Omental fat pad (tissue), 4 donors: ENCODE results near the gene ALDH1B1. TPM values are rescaled to one million over a fixed set of nuclear protein-coding genes. Genes with fewer than 3 reads are reported as not detected.

Source experiments
- ATAC-seq: fragments of 150-250 bp; one replicate; pipeline ENCODE4 v1.9.1; 2016; ENCODE audit warnings: mild to moderate bottlenecking, moderate library complexity; ENCODE audit not compliant: low FRiP score
- DNase-seq: peaks from one replicate; pipeline ENCODE4 v3.0.0-alpha.2; 2019; ENCODE audit warnings: low spot score
- CTCF ChIP-seq, 3 donors: fragments of 450-650 bp; IDR thresholded peaks; one replicate each; pipeline ENCODE4 v1.5.1; 2016 to 2017; ENCODE audit warnings: antibody characterized with exemption in 3 of 3, mild to moderate bottlenecking in 3 of 3, moderate library complexity in 2 of 3
- total RNA-seq, 4 donors: library from RNA; depleted of rRNA; stranded (reverse); fragments of >200 nt; gene quantifications; one replicate each; pipeline ENCODE4 v1.1.0, GENCODE V29; 2016

ALDH1B1 gene
- total RNA-seq, 4 donors from 2014 or later = 12.0 to 28.0 (median 21.1) TPM

GRCh38 chr9:38404314-38404713 lies 11.8 kb downstream of the ALDH1B1 start:
- ATAC-seq (no peak), DNase-seq (no peak)
- no peak for TF ChIP-seq CTCF (IDR thresholded peaks at IDR 0.05)

- ATAC-seq (no peak), DNase-seq (no peak)
- no peak for TF ChIP-seq CTCF (IDR thresholded peaks at IDR 0.05)
Observed at GRCh38 chr9:38405785-38406184, 13.3 kb downstream of the ALDH1B1 start.

GRCh38 chr9:38406476-38407186 lies 14.1 kb downstream of the ALDH1B1 start:
- ATAC-seq (no peak), DNase-seq (no peak)
- no peak for TF ChIP-seq CTCF (IDR thresholded peaks at IDR 0.05)

GRCh38 chr9:38408719-38409118 lies 16.2 kb downstream of the ALDH1B1 start:
- no peak for DNase-seq
- ATAC-seq = no peak
- no peak for TF ChIP-seq CTCF (IDR thresholded peaks at IDR 0.05)

DNA sequence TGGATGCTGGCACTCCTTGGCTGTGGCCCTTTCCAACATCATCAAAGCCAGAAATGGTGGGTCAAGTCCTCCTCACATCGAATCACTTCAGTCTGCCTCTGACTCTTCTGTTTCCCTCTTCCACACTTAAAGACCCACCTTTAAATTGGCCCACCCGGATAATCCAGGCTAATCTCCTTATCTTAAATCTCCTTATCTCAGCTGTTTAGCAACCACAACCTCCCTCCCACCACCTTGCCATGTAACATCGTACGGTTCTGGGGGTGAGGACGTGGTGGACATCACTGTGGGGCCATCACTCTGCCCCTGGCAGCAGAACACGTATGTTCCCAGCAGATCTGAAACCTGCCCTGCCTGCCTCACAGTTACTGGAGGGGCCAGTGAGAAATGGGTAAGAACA lies 20.2 kb downstream of the ALDH1B1 start:
- ATAC-seq (no peak), DNase-seq (no peak)
- no peak for TF ChIP-seq CTCF (IDR thresholded peaks at IDR 0.05)

DNA sequence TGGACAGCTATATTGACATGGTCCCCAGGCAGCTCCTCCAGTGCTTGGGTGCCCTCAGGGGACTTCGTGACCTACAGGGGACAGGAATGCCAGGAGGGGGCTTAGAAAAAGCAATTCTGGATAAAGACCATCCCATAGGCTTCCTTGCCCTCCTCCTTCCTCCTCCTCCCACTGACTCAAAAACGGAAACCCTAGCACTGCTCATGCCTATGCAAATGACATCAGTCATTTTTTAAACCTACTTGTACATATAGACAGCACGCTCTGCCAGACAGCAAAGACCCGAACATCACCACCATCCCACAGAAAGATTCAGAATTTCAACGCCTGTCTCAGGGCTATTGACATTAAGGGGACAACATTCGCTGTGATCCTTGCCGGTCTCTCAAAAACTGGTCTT lies 20.8 kb downstream of the ALDH1B1 start:
- ATAC-seq (no peak), DNase-seq (no peak)
- no peak for TF ChIP-seq CTCF (IDR thresholded peaks at IDR 0.05)

- ATAC-seq (no peak), DNase-seq (no peak)
Observed at GRCh38 chr9:38414040-38414723, 21.7 kb downstream of the ALDH1B1 start.

More at GRCh38 chr9:38414040-38414723, 21.7 kb downstream of the ALDH1B1 start:
- no peak for TF ChIP-seq CTCF (IDR thresholded peaks at IDR 0.05)
